ENCODE results near the gene RFX1.
"Not testable (repeated sequence)": the region's sequence is repeated elsewhere in the genome, so short reads cannot be mapped to it uniquely, and the experiment has no call there.

The RFX1 gene

DNA sequence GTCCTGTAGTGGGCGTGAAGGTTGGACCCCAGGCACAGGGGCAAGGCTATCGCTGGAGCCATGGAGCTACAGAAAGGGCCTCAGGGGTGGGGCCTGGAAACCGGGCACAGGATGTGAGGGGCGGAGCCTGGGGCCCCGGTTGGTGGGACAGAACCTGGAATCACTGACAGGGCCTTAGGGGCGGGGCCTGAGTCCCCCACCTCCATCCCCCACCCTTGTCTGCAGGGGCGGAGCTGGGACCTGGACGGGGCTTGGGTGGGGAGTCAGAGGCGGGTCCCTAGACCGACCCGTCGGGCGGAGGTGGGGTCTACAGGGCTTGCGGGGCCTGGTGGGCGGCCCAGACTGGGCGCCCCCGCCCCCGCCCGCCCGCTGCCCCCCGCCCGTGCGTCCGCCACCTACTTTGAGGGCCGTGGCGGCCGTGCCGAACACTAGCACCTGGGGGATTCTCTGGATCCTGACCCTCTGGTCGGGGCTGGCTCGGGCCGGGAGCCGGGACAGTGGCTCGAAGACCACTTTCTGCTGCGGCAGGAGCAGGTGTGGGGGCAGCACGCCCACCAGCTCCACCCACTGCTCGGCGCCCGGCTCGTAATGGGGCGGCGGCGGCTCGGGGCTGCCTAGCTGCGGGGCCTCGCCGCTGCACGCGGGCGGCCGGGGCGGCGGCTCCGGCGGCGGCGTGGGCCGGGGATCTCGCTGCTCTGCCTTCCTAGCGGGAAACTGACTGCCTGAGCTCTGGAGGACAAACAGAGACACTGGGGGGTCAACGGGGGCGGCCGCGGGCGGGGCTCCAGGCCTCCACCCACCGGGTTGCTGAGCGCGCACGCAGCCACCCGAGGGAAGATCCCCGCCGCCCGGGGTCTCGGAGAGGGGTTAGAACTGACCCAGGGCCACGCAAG lies 27.5 kb downstream of the RFX1 start:
- TF ChIP-seq, protein P1, sequence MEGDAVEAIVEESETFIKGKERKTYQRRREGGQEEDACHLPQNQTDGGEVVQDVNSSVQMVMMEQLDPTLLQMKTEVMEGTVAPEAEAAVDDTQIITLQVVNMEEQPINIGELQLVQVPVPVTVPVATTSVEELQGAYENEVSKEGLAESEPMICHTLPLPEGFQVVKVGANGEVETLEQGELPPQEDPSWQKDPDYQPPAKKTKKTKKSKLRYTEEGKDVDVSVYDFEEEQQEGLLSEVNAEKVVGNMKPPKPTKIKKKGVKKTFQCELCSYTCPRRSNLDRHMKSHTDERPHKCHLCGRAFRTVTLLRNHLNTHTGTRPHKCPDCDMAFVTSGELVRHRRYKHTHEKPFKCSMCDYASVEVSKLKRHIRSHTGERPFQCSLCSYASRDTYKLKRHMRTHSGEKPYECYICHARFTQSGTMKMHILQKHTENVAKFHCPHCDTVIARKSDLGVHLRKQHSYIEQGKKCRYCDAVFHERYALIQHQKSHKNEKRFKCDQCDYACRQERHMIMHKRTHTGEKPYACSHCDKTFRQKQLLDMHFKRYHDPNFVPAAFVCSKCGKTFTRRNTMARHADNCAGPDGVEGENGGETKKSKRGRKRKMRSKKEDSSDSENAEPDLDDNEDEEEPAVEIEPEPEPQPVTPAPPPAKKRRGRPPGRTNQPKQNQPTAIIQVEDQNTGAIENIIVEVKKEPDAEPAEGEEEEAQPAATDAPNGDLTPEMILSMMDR (IDR thresholded peaks at IDR 0.05; ENCODE audit: insufficient read depth, low read depth, low read length, missing control alignments) = no peak
- no peak for DNase-seq (ENCODE audit: low read depth)
- H3K4me3 ChIP-seq (ENCODE audit: low read depth, low read length) = no peak overlapping the region

DNA sequence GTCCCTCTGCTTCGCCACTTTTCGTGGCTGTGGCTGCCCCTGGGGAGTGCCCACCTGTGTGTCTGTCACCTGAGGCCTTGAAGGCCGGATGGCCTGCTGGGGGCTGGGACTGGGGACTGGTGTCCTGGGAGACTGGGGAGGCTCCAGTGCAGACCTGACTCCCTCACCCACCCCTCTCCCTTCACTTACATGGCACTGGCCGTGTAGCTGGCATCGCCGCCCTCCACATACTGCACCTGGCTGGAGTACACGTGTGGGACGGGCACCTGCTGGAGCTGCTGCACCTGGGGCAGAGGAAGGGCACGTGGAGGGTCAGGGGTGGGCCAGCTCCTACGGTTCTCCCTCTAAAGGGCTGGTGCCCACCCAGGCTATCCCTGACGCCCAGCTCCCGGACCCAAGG lies 28.3 kb downstream of the RFX1 start:
- no peak overlapping the region for H3K4me3 ChIP-seq (ENCODE audit: low read depth, low read length)
- TF ChIP-seq, protein P1 (IDR thresholded peaks at IDR 0.05; ENCODE audit: insufficient read depth, low read depth, low read length, missing control alignments) = no peak
- no peak for DNase-seq (ENCODE audit: low read depth)

DNA sequence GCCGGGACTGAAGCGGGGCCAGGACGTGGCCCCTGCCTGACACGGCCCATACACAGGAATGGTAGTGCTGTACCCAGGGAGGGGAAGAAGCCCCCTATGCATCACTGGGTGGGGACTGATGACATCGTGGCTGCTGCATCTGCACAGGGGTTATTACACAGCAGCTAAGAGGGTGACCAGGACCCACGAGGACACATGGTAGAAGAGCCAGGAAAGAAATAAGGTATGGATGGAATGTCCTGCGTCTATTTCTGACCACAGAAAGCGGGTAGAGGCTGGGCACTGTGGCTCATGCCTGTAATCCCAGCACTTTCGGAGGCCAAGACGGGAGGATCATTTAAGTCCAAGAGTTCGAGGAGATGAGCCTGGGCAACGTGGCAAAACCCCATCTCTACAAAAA lies 29.7 kb downstream of the RFX1 start:
- DNase-seq (ENCODE audit: low read depth) = no peak
- TF ChIP-seq, protein P1 (IDR thresholded peaks at IDR 0.05; ENCODE audit: insufficient read depth, low read depth, low read length, missing control alignments) = no peak
- no peak overlapping the region for H3K4me3 ChIP-seq (ENCODE audit: low read depth, low read length)

DNA sequence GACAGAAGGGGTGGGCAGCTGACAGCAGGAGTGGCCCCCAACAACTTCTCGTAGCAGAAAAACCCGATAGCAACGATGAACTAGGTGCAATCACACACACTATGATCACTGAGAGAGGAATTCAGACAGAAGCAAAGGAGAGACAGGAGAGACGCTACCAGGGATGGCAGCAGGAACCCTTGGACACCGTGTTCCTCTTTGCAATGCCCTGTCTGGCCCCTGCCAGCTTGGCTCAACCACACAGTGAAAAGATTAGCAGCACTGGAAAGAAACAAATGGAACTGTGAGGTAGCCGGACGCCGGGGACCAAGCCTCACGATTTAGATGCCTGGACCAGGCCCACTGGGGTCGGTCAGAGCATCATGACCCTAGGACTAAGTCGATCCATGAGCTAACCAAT lies 30.2 kb downstream of the RFX1 start:
- DNase-seq (ENCODE audit: low read depth) = no peak
- H3K4me3 ChIP-seq (ENCODE audit: low read depth, low read length) = no peak overlapping the region
- TF ChIP-seq, protein P1 (IDR thresholded peaks at IDR 0.05; ENCODE audit: insufficient read depth, low read depth, low read length, missing control alignments) = no peak

DNA sequence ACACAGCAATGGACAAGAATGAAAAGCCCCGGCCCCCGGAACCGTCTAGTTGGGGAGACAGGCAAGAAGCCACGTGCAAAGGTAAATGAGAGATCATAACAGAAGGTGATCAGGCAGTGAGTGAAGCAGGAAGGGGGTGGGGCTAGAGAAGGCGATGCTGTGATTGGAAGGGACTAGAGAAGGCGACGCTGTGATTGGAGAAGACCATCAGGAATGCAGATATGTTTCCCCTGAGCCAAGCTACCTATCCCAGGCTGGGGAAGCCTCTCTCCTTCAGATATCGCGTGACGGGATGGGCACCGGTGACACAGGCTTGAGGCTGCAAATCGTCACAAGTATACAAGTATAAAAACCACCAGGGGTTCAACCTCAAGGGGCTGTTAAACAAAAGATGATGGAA lies 32.0 kb downstream of the RFX1 start:
- TF ChIP-seq, protein P1 (IDR thresholded peaks at IDR 0.05; ENCODE audit: insufficient read depth, low read depth, low read length, missing control alignments) = no peak
- H3K4me3 ChIP-seq (ENCODE audit: low read depth, low read length) = no peak overlapping the region
- no peak for DNase-seq (ENCODE audit: low read depth)

DNA sequence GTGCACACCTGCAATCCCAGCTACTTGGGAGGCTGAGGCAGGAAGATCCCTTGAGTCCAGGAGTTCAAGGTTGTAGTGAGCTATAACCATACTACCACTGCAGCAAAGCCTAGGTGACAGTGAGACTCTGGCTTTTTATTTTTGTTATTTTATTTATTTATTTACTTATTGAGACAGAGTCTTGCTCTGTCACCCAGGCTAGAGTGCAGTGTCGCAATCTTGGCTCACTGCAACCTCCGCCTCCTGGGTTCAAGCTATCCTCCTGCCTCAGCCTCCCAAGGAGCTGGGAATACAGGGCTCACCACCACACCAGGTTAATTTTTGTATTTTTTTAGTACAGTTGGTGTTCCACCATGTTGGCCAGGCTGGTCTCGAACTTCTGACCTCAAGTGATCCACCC lies 32.6 kb downstream of the RFX1 start:
- H3K4me3 ChIP-seq (ENCODE audit: low read depth, low read length) = not testable (repeated sequence)

DNA sequence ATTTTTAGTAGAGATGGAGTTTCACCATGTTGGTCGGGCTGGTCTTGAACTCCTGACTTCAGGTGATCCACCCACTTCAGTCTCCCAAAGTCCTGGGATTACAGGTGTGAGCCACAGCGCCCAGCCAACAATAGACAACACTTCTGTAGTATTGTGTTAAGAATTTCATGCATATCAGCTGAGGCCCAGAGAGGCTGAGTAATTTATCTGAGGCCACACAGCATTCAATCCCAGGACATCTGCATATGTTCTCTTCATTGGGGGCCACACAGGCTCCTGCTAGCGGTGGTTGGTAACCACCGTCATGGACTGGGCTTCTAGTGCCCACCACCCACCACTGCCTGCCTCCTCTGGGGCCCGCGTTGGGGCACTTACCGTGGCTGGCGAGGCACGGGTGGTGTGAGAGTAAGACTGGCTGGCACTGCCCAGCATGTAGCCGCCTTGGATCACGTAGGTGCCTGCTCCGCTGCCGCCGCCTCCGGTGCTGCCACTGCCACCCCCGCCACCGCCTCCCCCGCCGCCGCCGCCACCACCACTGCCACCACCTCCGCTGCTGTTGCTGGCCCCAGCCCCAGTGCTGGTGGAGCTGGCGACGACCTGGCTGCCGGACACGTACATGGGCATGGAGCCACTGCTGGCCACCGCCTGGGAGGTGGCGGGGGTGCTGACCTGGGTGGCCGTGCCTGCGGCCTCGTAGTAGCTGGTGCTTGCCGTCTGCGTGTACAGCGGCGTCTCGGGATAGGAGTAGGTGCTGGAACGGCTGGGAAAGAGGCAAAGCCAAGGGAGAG lies 33.6 kb downstream of the RFX1 start:
- DNase-seq (ENCODE audit: low read depth) = no peak
- TF ChIP-seq, protein P1 (IDR thresholded peaks at IDR 0.05; ENCODE audit: insufficient read depth, low read depth, low read length, missing control alignments) = no peak
- no peak overlapping the region for H3K4me3 ChIP-seq (ENCODE audit: low read depth, low read length)

More for the DNA sequence above, 32.6 kb downstream of the RFX1 start:
- not testable (repeated sequence) for DNase-seq (ENCODE audit: low read depth)

DNA sequence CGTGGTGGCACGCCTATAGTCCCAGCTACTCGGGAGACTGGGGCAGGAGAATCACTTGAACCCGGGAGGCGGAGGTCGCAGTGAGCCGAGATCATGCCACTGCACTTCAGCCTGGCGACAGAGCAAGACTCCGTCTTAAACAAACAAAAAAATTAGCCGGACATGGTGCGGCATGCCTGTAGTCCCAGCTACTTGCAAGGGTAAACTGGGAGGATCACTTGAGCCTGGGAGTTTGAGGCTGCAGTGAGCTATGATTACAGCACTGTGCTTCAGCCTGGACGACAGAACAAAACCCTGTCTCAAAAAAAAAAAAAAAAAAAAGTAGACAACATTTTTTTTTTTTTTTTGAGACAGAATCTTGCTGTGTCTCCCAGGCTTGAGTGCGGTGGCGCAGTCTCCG lies 34.3 kb downstream of the RFX1 start:
- not testable (repeated sequence) for DNase-seq (ENCODE audit: low read depth); H3K4me3 ChIP-seq (ENCODE audit: low read depth, low read length)

Data from GM12865 (cell line).